ENCODE measurements around the gene RASA3.

The RASA3 gene

DNA sequence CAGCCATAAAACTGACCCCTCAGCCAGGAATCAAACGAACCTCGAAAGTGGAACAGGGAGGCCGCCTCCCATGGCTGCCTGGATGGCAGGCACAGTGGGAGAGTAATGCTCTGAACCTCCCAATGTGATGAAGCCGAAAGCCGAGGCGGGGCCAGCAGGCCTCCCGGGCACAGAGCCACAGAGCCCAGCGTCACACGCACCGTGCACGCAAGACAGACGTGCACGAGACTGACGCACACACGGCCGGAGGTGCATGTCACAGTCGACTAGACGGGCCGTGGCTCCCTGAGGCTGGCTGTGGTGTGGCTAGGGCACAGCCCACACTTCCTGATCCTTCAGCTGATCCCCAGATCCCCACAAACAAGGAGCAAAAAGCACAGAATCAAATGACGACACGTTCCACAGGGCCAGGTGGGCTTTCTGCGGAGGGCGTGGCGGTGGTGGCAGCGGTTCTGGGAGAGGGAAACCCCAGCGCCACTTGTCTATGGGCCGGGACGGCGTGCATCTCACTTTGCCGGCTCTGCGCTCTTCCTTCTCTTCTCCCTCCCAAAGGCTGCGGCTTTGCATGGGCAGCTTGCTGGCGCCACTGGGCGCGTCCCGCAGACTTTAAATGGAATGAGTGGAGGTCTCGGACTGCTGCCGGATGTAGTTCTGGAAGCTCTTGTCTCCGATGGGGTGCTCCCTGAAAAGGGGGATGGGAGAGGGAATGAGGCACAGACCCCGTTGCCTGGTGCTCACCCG, 153.5 kb downstream of the RASA3 start:
- H3K9ac ChIP-seq: no peak overlapping the region
- H3K27ac ChIP-seq: no peak overlapping the region
- H3K27me3 ChIP-seq: no peaks in the 10 kb centered on the region
- TF ChIP-seq Cebpa-rat (IDR thresholded peaks at IDR 0.05): no peak
- peaks cover 83% of the 10 kb centered on the region for H3K36me3 ChIP-seq
- no peak overlapping the region for H3K4me2 ChIP-seq
- H3K4me3 ChIP-seq: no peak overlapping the region
- peaks cover 47% of the 10 kb centered on the region for H4K20me1 ChIP-seq
- no peaks in the 10 kb centered on the region for H3K9me3 ChIP-seq
- peaks cover 6% of the 10 kb centered on the region; the same call in 1 of the 2 replicates for H3K4me1 ChIP-seq

DNA sequence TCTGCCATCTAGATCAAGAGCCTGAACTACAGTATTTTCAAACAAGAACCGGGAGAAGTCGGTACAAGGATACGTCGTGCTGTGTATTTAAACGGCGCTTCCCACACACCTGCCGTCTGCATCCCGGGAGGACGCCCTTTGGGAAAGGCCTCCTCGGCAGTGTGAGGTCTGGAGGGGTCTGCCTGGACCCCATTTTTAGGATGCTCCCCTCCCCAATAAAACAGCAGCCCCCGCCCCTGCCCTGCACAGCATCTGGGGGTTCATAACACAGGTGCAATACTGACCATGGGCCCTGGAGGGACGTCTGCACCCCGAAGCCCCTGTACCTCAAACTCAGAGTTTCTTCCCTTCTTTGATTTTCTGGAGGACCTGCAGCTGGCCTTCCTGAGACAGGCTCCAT, 154.4 kb downstream of the RASA3 start:
- H3K4me1 ChIP-seq: peaks cover 6% of the 10 kb centered on the region; the same call in 1 of the 2 replicates
- no peak overlapping the region for H3K9ac ChIP-seq
- H4K20me1 ChIP-seq: peaks cover 56% of the 10 kb centered on the region
- H3K4me2 ChIP-seq: no peak overlapping the region
- H3K27ac ChIP-seq: no peak overlapping the region
- H3K27me3 ChIP-seq: no peaks in the 10 kb centered on the region
- no peaks in the 10 kb centered on the region for H3K9me3 ChIP-seq
- peaks cover 92% of the 10 kb centered on the region for H3K36me3 ChIP-seq
- H3K4me3 ChIP-seq: no peak overlapping the region
- TF ChIP-seq Cebpa-rat (IDR thresholded peaks at IDR 0.05): no peak

DNA sequence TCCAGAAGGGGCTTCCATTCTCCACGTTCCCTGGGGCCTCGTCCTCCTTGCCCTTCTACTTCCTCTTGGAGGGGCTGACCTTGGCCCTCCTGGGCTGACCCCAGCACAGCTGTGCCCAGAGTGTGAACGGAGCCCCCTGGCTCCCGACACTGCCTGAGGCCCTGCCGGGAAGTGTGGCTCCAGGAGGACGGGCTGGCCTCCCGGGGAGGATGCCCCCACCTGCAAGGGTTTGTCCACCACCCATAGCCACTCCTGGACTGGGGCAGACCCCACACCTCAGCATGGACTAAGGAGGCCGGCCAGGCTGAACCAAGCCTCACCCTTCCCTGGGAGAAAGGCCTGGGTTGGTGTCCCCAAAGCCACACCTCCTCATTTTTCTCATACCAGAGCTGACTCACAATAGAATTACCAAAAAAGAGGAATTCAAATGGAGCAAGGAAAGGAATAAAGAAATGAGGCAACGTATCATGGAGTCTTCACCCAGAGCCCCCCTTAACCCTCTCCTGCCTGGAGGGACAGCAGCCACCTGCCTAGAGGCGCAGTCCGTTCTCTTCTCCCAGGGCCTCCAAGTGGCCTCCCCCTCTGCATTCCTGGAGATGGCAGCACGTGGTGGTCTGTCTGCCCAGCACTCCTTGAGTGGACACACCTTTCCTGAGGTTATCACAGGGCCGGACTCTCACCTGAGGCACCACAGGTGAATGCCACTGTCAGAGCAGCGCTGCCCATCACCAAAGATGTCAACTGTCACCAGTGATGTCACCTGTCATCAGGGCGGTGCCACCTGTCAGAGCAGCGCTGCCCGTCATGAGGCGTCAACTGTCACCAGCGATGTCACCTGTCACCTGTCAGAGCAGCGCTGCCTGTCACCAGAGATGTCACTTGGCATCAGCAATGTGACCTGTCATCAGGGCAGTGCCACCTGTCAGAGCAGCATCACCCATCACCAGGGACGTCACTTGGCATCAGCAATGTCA, 155.4 kb downstream of the RASA3 start:
- H3K9me3 ChIP-seq: no peaks in the 10 kb centered on the region
- no peak overlapping the region for H3K27ac ChIP-seq
- H3K9ac ChIP-seq: no peak overlapping the region
- no peak overlapping the region for H3K4me3 ChIP-seq
- H3K27me3 ChIP-seq: no peaks in the 10 kb centered on the region
- TF ChIP-seq Cebpa-rat (IDR thresholded peaks at IDR 0.05): no peak
- no peak overlapping the region for H3K4me2 ChIP-seq
- peaks cover 92% of the 10 kb centered on the region for H3K36me3 ChIP-seq
- H3K4me1 ChIP-seq: peaks cover 6% of the 10 kb centered on the region; the same call in 1 of the 2 replicates
- H4K20me1 ChIP-seq: peaks cover 59% of the 10 kb centered on the region

DNA sequence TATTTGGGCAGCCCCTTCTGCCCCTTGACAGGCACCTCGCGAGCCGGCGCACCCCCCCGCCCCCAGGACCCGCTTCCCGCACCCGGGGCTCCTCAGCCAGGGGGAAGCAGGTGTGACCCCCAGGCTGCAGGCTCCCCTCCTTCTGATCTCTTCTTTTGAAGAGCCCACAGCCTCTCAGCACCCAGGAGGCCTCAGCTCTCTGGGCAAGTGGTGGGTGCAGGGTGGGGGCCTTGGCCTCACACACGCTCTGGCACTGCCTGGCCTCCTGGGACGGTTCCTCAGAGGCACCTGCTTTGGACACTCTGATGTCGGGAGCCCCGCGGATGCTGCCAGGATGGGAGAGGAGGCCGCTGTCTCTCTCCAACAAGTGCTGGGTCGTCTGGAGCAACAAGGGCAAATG, 157.0 kb downstream of the RASA3 start:
- Histone ChIP-seq H3K4me2 (no peak overlapping the region), H3K4me3 (no peak overlapping the region), H4K20me1 (peaks cover 55% of the 10 kb centered on the region), H3K4me1 (peaks cover 6% of the 10 kb centered on the region; the same call in 1 of the 2 replicates), H3K9me3 (no peaks in the 10 kb centered on the region), H3K9ac (no peak overlapping the region), H3K27ac (no peak overlapping the region), H3K27me3 (no peaks in the 10 kb centered on the region), H3K36me3 (peaks cover 87% of the 10 kb centered on the region)
- no peak for TF ChIP-seq Cebpa-rat (IDR thresholded peaks at IDR 0.05)

DNA sequence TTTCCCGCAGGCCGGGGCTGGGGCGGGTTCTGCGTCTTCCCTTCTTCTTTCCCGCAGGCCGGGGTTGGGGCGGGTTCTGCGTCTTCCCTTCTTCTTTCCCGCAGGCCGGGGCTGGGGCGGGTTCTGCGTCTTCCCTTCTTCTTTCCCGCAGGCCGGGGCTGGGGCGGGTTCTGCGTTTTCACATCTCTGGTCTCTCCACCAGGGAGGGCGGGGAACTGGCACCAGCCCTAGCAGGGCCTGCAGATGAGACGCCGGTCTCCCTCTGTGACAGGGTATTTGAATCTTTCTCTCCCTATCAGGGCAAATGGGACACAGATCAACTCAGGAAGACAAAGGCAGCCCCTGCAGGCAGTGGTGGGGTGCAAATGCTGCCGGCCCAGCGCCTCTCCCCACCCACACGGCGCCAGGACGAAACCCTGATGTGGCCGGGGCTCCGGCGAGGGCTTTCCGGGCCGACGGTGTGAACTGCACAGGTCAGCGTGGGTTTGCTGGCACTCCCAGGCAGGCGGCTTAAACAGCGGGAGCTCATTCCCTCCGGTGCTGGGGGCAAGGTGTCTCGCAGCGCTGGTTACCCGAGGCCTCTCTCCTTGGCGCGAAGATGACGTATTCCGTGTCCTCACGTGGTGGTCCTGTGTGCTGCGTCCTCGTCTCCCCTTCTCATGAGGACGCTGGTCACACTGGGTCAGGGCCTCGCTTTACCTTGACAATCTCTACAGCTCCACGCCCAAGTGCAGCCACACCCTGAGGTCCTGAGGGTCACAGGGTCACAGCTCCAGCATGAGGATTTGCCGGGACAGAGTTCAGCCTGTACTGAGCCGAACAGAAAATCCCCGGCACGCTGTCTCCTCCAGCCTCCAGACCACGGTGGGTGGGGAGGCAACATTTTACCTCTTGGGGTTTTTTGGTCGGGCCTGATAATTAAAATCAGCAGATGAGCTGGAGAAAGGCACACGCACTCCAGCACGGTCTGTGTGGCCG, 157.8 kb downstream of the RASA3 start:
- Histone ChIP-seq H4K20me1 (peaks cover 54% of the 10 kb centered on the region), H3K9ac (no peak overlapping the region), H3K4me1 (peaks cover 6% of the 10 kb centered on the region; the same call in 1 of the 2 replicates), H3K9me3 (no peaks in the 10 kb centered on the region), H3K4me3 (no peak overlapping the region), H3K4me2 (no peak overlapping the region), H3K36me3 (peaks cover 79% of the 10 kb centered on the region), H3K27me3 (no peaks in the 10 kb centered on the region), H3K27ac (no peak overlapping the region)
- no peak for TF ChIP-seq Cebpa-rat (IDR thresholded peaks at IDR 0.05)

DNA sequence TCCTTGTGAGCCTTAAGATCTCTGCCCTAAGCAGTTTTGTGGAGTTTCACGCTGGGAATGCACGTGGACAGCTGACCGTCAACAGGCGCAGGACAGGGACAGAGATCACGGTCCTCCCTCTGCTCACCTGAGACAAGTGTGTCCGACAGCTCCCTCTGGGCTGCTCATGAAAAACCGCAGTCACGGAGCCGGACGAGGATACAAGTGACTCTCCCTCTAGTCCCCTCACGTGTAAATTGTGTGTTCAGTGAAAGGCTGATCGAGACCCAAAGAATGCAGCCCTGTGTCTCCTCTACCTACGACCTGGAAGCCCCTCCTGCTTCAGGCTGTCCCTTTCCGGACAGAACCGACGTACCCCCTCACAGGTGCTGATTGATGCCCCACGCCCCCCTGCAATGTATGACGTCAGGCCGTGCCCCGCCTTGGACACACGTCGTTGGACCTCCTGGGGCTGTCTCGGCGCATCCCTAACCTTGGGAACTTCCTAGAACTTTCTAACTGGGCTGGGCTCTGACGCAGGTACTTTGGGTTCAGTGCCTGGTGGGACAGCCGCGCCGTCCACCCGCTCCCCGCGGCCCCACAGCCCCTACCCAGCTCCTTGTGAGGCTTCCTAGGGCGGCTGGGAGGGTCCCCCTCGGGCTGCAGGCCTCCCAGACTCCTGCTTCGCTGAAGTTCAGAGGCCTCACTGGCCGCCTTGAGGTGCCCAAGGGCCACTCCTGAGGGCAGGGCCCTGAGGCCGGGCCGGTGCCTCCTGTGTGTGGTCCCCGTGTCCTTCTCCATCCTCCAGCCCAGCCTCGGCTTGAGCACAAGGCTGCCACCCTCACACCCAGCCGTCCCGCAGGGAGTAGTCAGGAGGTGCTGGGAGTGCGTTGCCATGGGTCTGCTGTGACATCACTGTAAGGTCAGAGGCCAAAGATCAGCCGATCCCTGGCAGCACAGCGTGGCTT, 158.9 kb downstream of the RASA3 start, which contains the start of gene C13orf46:
Gene C13orf46 (minus strand): TSS at position 859 of the 947 bp plus-strand sequence. CDS start 79 bp downstream, at position 780.
- no peak within 1 kb of the TSS for H3K27ac ChIP-seq
- no peaks in the 10 kb centered on the region for H3K4me1 ChIP-seq
- H3K36me3 ChIP-seq: peaks cover 70% of the 10 kb centered on the region
- no peaks in the 10 kb centered on the region for H3K9me3 ChIP-seq
- no peak within 1 kb of the TSS for H3K9ac ChIP-seq
- TF ChIP-seq Cebpa-rat (IDR thresholded peaks at IDR 0.05): no peak
- H3K4me2 ChIP-seq: no peak within 1 kb of the TSS
- H4K20me1 ChIP-seq: peaks cover 43% of the 10 kb centered on the region
- H3K4me3 ChIP-seq: no peak within 1 kb of the TSS
- H3K27me3 ChIP-seq: no peaks in the 10 kb centered on the region

DNA sequence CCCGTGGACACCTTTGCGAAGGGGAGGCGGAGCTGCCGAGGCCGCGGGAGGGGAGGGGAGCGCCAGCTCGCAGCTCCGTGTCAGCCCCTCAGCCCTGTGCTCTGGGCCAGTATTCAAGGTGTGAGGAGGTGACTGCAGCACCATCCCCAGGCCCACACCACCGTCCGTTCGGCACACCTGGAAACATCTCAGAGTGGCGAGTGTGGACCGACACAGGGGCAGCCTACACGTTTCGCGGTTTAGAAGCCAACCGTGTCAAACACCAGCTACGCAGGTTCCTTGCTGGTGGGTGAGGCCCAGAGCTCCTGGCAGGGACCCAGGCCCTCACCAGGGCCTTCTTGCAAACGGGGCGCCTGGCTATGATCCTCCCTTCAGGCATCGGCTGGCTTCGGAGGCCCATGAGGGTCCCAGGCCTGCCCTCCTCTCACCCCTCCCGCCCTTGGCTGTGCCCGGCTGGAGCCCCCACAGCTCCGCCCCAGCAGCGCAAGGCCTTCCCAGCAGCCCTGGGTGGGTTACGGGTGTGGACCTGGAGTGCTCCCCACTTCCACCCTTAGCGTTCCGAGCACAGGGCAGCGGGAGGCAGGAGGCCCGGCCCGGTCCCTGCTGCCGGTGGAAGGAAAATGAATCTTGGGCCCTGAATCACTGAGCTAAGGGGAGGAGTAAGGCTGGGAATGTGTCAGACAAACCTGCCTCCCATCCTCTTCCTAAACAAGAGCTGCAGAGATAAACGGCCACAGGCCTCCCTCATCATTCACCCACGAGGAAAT, 159.8 kb downstream of the RASA3 start:
- Histone ChIP-seq H3K27me3 (no peaks in the 10 kb centered on the region), H3K27ac (no peak overlapping the region), H4K20me1 (peaks cover 36% of the 10 kb centered on the region), H3K9me3 (no peaks in the 10 kb centered on the region), H3K4me3 (no peak overlapping the region), H3K4me1 (no peaks in the 10 kb centered on the region), H3K4me2 (no peak overlapping the region), H3K9ac (no peak overlapping the region), H3K36me3 (peaks cover 66% of the 10 kb centered on the region)
- TF ChIP-seq Cebpa-rat (IDR thresholded peaks at IDR 0.05): no peak
